Measurements from ENCODE around the gene MMP23B.
A peak's percentile ranks its signal among the peaks of the same experiment; 100 is the strongest.
"Not testable (repeated sequence)": the region's sequence is repeated elsewhere in the genome, so short reads cannot be mapped to it uniquely, and the experiment has no call there.

MMP23B gene

GRCh38 chr1:1621173-1622009, 10.6 kb upstream of the MMP23B start:
- DNase-seq = no peak

GRCh38 chr1:1622010-1622787, 9.8 kb upstream of the MMP23B start:
- DNase-seq = no peak

GRCh38 chr1:1622788-1623094, 9.2 kb upstream of the MMP23B start:
- no peak for DNase-seq

- DNase-seq = no peak
These were observed 8.8 kb upstream of the MMP23B start for GRCh38 chr1:1623181-1623630.

- no peak for DNase-seq
These were observed 8.1 kb upstream of the MMP23B start for GRCh38 chr1:1623631-1624442.

GRCh38 chr1:1624443-1625403, 7.2 kb upstream of the MMP23B start:
- DNase-seq = no peak

GRCh38 chr1:1625404-1625775, 6.6 kb upstream of the MMP23B start:
- DNase-seq = no peak

GRCh38 chr1:1625824-1626206, 6.2 kb upstream of the MMP23B start:
- no peak for DNase-seq

GRCh38 chr1:1626207-1627141, 5.5 kb upstream of the MMP23B start:
- no peak for DNase-seq

GRCh38 chr1:1627261-1627828, 4.6 kb upstream of the MMP23B start:
- no peak for DNase-seq

GRCh38 chr1:1627829-1628753, 3.9 kb upstream of the MMP23B start:
- no peak for DNase-seq

GRCh38 chr1:1628754-1629429, 3.1 kb upstream of the MMP23B start:
- DNase-seq = peak in 1 of 2 experiments; percentile 29

- no peak for DNase-seq
These were observed 2.4 kb upstream of the MMP23B start for GRCh38 chr1:1629430-1630190.

GRCh38 chr1:1630191-1630964, 1.6 kb upstream of the MMP23B start:
- peak; percentile 78 to 85 for DNase-seq

- no peak for DNase-seq
These were observed 800 bp upstream of the MMP23B start for GRCh38 chr1:1630965-1631781.

- DNase-seq = not testable (repeated sequence)
These were observed 1.4 kb downstream of the MMP23B start for GRCh38 chr1:1633409-1633808.
